KMS-11 (cell line): ENCODE results near the gene ELL2.
"Not testable (repeated sequence)": the region's sequence is repeated elsewhere in the genome, so short reads cannot be mapped to it uniquely, and the experiment has no call there.

Source experiments
- H2AFZ ChIP-seq: fragments of 200-600 bp; sonication (generic); 2 replicates; pipeline ENCODE4 v1.6.1; 2016; ENCODE audit warnings: antibody characterized with exemption, mixed run types, low read depth
- H3K27ac ChIP-seq: fragments of 200-600 bp; sonication (generic); 2 replicates; pipeline ENCODE4 v1.6.1; 2016; ENCODE audit warnings: mild to moderate bottlenecking, mixed run types
- H3K27me3 ChIP-seq: fragments of 200-600 bp; sonication (generic); 2 replicates; pipeline ENCODE4 v1.6.1; 2017; ENCODE audit warnings: mild to moderate bottlenecking, low read depth, mixed run types, moderate library complexity; ENCODE audit not compliant: insufficient read depth
- H3K36me3 ChIP-seq: fragments of 200-600 bp; sonication (generic); 2 replicates; pipeline ENCODE4 v1.6.1; 2017; ENCODE audit warnings: mild to moderate bottlenecking, mixed run types; ENCODE audit not compliant: insufficient read depth
- H3K4me1 ChIP-seq: fragments of 200-600 bp; sonication (generic); 2 replicates; pipeline ENCODE4 v1.6.1; 2016; ENCODE audit warnings: mild to moderate bottlenecking, low read depth, mixed run types; ENCODE audit not compliant: poor library complexity, severe bottlenecking
- H3K4me2 ChIP-seq: fragments of 200-600 bp; sonication (generic); 2 replicates; pipeline ENCODE4 v1.7.0; 2016; ENCODE audit warnings: mild to moderate bottlenecking, mixed run types
- H3K4me3 ChIP-seq: fragments of 200-600 bp; sonication (generic); IDR thresholded peaks from 2 replicates; pipeline ENCODE4 v1.6.1; 2017; ENCODE audit warnings: low read depth, low read length, mixed read lengths; ENCODE audit not compliant: insufficient read depth
- H3K79me2 ChIP-seq: fragments of 200-600 bp; sonication (generic); 2 replicates; pipeline ENCODE4 v1.6.1; 2016; ENCODE audit warnings: low read depth, mixed run types; ENCODE audit not compliant: insufficient read depth
- H3K9ac ChIP-seq: fragments of 200-600 bp; sonication (generic); 2 replicates; pipeline ENCODE4 v1.6.1; 2016; ENCODE audit warnings: mild to moderate bottlenecking, mixed run types
- H4K20me1 ChIP-seq: fragments of 200-600 bp; sonication (generic); 2 replicates; pipeline ENCODE4 v1.6.1; 2016; ENCODE audit warnings: mild to moderate bottlenecking, mixed run types; ENCODE audit not compliant: insufficient read depth
- CTCF ChIP-seq: fragments of 200-600 bp; sonication (generic); conservative IDR thresholded peaks from 2 replicates; pipeline ENCODE4 v1.6.1; 2017; ENCODE audit warnings: low read depth, mild to moderate bottlenecking, antibody characterized with exemption, low read length, moderate library complexity, mixed read lengths

The ELL2 gene

GRCh38 chr5:95853490-95853889 is 108.2 kb downstream of the ELL2 start:
- H4K20me1 ChIP-seq, result no peaks in the 10 kb centered on the region
- peaks cover 2% of the 10 kb centered on the region for H3K4me1 ChIP-seq
- no peak overlapping the region for H3K27ac ChIP-seq
- H3K4me2 ChIP-seq, result no peak overlapping the region
- TF ChIP-seq CTCF, result no peak
- H3K4me3 ChIP-seq, result no peak overlapping the region
- no peak overlapping the region for H3K9ac ChIP-seq
- no peaks in the 10 kb centered on the region for H3K79me2 ChIP-seq
- H3K36me3 ChIP-seq, result no peaks in the 10 kb centered on the region
- no peaks in the 10 kb centered on the region for H3K27me3 ChIP-seq
- H2AFZ ChIP-seq, result no peak overlapping the region

- Histone ChIP-seq H3K79me2 (no peaks in the 10 kb centered on the region), H2AFZ (no peak overlapping the region), H3K27me3 (no peaks in the 10 kb centered on the region), H3K4me2 (no peak overlapping the region), H3K27ac (no peak overlapping the region), H3K36me3 (no peaks in the 10 kb centered on the region), H4K20me1 (no peaks in the 10 kb centered on the region), H3K4me3 (no peak overlapping the region), H3K4me1 (no peaks in the 10 kb centered on the region), H3K9ac (no peak overlapping the region)
- no peak for TF ChIP-seq CTCF
Measured at GRCh38 chr5:95852567-95852966, 109.1 kb downstream of the ELL2 start.

GRCh38 chr5:95851141-95851540 is 110.5 kb downstream of the ELL2 start:
- not testable (repeated sequence) for H2AFZ ChIP-seq, H4K20me1 ChIP-seq, H3K36me3 ChIP-seq, H3K27me3 ChIP-seq, H3K79me2 ChIP-seq, H3K4me2 ChIP-seq, H3K4me3 ChIP-seq, H3K9ac ChIP-seq, H3K4me1 ChIP-seq, H3K27ac ChIP-seq

- Histone ChIP-seq H3K4me2 (no peak overlapping the region), H4K20me1 (no peaks in the 10 kb centered on the region), H3K9ac (no peak overlapping the region), H3K79me2 (no peaks in the 10 kb centered on the region), H3K36me3 (no peaks in the 10 kb centered on the region), H3K27ac (no peak overlapping the region), H2AFZ (no peak overlapping the region), H3K27me3 (no peaks in the 10 kb centered on the region), H3K4me1 (no peaks in the 10 kb centered on the region), H3K4me3 (no peak overlapping the region)
- no peak for TF ChIP-seq CTCF
Measured at GRCh38 chr5:95850391-95850894, 111.2 kb downstream of the ELL2 start.

- Histone ChIP-seq H3K36me3 (no peaks in the 10 kb centered on the region), H3K9ac (no peak overlapping the region), H2AFZ (no peak overlapping the region), H3K79me2 (no peaks in the 10 kb centered on the region), H3K4me3 (no peak overlapping the region), H3K27me3 (no peaks in the 10 kb centered on the region), H3K4me1 (peaks cover 2% of the 10 kb centered on the region), H4K20me1 (no peaks in the 10 kb centered on the region), H3K4me2 (no peak overlapping the region), H3K27ac (no peak overlapping the region)
- TF ChIP-seq CTCF, result no peak
Measured at GRCh38 chr5:95848701-95849100, 113.0 kb downstream of the ELL2 start.
